Stimulated activated CD4-positive, alpha-beta T cell treated with anti-CD3 and anti-CD28 coated beads, Interleukin-4, amount 100 ng/mL, for 24 hours (primary cell): Measurements from ENCODE around the gene UGP2.
A peak's percentile ranks its signal among the peaks of the same experiment; 100 is the strongest.
"Not testable (repeated sequence)": the region's sequence is repeated elsewhere in the genome, so short reads cannot be mapped to it uniquely, and the experiment has no call there.

Experiments
- DNase-seq: peaks from one replicate; pipeline ENCODE4 v3.0.0-alpha.2; 2020

UGP2 gene

DNA sequence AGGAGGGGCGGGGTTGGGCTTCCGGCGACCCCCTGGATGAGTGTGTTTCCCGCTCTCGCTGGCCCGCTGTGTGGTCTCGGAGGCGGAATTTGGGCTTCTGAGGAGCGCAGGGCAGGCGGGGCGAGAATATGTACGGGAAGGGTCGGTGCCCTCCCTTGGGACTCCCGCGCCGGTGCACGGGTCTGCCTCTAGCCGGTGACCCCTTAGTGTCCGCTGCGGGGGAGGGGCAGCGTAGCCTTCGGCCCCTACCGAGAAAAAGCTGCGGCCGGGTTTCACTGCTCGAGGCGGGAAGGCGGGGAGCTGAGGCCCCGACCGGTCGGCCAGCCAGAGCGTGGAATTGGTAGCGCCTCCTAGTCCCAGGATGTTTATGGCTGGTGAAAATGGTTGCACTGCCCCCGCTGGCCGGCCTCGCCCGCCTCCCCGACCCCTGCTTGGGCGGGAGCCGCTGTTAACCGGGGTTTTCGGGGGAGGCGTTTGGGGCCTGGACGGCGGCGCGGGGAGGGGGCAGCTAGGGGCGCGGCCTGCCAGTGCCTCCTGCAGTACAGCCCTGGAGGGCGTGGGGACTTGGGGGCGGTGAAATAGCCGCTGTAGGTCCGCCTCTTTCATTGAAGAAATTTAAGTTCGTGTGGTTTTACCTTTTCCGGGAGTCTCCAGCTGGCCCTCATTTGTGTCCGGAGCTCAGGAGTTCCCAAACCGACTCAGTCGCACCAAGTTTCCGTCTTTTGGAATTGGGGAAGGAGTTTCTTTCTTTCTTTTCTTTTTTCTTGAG, at the start of gene UGP2:
UGP2 (plus strand) TSS at position 643 of the 769 bp plus-strand sequence. CDS start 290 bp downstream, outside the sequence.
- DNase-seq = peak; percentile 81

DNA sequence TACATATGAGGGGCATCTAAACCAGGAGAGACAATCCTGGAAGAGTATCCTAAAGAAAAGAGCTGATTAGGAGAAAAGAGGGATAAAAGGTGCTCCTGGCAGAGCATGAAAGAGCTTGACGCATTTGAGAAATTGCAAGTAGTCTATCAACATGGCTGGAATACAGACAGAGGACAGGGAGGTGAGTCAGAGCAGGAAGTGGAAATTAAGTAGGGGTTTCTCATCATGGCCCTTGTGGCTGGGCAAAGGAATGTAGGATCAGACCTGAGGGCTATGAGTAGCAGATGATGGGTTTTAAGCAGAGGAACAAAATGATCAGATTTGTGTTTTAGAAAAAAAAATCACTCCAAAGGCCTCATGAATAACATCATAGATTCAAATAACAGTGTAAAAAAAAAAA, 49.2 kb upstream of the UGP2 start:
- no peak for DNase-seq

DNA sequence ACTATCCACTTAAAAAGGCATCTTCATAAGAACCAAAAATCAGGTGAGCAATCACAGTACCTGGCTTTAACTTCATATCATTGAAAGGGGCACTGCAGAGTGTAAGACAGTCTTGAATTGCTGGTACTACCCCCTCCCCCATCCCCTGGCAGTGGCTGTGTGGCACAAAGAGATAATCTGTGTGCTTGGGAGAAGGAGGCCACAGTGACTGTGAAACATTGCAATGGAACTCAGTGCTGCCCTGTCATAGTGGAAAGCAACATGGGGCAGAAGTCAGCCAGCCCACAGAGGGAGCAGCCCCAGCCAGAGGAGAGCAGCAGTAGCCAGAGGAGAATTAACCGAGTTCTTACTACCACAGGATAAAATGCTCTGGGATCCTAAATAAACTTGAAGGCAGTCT, 45.3 kb upstream of the UGP2 start:
- DNase-seq = no peak

DNA sequence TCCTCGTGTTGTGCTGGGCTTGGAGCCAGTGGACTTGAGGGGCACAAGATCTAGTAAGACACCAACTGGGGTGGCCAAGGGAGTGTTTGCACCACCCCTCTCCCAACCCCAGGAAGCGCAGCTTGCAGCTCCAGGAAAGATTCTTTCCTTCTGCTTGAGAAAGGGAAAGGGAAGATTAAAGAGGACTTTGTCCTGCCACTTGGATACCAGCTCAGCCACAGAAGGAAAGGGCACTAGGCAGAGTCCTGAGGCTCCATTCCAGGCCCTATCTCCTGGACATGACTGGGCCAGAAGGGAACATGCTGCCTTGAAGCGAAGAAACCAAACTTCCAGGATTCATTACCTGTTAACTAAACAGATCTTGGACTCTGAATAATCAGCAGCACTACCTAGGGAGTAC, 44.9 kb upstream of the UGP2 start:
- DNase-seq = no peak

DNA sequence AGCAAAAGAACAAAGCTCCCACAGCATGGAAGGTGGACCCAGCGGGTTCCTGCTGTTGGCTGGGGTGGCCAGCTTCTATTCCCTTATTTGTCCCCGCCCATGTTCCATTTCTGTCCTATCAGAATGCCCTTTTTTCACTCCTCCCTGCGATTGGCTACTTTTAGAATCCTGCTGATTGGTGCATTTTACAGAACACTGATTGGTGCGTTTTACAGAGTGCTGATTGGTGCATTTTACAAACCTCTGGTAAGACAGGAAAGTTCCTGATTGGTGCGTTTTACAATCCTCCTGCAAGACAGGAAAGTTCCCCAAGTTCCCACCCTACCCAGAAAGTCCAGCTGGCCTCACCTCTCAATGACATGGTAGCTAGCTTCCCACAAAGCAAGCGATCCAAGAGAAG, 40.2 kb upstream of the UGP2 start:
- DNase-seq = no peak

DNA sequence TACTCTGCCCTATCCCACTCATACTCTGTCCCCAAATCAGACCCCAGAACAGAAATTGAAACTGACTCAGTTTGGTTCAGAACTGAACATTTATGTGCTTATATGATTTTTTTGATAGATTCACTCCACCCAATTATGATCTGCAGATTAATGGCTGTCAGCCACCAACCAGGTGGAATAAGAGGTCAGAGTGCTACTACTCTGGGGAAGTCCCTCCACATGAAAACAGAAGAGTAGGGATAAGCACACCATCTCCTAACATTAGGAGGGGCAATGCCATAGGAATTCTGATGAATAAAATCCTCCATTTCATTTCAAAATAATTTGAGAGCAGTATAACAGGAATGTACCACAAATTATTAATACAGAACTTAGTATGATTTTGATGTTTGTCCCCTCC, 36.3 kb upstream of the UGP2 start:
- no peak for DNase-seq

DNA sequence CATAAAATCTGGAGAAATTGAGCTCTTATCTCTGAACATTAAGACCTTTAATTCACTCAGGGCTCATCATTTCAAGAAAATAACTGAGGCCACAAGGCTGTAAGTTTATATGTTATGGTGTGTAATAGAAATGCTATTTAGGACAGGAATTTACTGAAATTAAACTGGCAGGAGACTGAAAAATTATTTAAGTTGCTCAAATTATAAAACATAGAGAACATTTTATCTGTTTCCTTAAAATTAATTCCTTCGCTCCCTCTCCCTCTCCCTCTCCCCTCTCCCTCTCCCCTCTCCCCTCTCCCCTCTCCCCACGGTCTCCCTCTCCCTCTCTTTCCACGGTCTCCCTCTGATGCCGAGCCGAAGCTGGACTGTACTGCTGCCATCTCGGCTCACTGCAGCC, 33.7 kb upstream of the UGP2 start:
- DNase-seq = not testable (repeated sequence)

DNA sequence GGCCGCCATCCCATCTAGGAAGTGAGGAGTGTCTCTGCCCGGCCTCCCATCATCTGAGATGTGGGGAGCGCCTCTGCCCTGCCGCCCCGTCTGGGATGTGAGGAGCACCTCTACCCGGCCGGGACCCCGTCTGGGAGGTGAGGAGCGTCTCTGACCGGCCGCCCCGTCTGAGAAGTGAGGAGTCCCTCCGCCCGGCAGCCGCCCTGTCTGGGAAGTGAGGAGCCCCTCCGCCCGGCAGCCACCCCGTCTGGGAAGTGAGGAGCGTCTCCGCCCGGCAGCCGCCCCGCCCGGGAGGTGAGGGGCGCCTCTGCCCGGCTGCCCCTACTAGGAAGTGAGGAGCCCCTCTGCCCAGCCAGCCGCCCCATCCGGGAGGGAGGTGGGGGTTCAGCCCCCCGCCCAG, 32.8 kb upstream of the UGP2 start:
- DNase-seq = not testable (repeated sequence)

DNA sequence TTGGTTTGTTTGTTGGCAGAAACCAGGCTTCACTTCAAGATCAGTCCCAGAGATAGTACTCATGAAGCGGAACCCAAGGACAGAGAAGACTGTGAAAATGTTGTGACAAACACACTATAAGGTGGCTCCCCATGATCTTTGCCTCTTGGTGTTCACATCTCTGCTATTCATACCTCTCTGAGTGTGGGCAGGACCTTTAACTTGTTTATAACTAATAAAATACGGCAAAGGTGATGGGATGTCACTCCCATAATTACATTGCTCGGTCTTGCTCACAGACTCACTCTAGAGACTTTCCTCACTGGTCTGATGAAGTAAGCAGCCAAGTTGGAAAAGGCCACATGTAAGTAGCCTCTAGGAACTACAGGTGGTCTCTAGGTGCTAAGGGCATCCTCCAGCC, 30.6 kb upstream of the UGP2 start:
- no peak for DNase-seq

DNA sequence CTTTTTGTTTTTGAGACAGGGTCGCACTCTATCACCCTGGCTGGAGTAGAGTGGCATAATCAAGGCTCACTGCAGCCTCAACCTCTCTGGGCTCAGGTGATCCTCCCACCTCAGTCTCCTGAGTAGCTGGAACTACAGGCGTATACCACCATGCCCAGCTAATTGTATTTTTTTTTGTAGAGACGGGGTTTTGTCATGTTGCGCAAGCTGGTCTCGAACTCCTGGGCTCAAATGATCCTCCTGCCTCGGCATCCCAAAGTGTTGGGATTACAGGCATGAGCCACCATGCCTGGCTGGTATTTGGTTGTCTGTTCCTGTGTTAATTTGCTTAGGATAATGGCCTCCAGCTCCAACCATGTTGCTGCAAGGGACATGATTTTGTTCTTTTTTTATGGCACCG, 29.8 kb upstream of the UGP2 start:
- DNase-seq = not testable (repeated sequence)

DNA sequence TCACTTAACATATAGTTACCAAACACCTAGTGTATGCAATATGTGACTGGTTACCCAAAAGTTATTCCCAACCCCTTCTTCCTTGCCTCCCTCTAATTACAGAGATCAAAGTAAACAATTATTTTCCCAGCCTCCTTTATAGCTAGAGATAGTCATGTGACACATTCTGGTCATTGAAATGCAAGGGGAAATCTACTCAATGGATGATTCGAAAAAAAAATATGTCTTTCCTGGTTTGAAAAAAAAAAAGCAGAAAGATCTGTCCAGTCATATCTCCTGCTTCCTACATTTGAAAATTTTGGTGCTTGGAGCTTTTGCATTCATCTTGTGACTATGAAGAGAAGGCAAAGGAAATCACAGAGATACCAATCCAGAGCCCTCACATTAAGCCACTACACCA, 27.6 kb upstream of the UGP2 start:
- no peak for DNase-seq

DNA sequence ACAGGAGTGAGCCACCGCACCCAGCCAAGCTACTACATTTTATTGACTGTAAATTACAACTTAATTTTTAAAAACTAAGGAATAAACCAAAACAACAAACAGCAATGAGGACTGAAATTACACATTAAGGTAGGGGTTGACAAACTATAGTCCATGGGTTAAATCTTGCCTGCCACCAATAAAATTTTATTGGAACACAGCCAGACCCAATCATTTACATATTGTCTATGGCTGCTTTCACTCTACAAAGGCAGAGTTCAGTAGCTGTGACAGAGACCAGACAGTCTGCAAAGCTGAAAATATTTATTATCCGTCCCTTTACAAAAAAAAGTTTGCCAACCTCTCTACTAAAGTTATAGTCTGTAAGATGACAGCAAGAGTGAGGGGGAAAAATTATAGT, 24.3 kb upstream of the UGP2 start:
- DNase-seq = no peak

DNA sequence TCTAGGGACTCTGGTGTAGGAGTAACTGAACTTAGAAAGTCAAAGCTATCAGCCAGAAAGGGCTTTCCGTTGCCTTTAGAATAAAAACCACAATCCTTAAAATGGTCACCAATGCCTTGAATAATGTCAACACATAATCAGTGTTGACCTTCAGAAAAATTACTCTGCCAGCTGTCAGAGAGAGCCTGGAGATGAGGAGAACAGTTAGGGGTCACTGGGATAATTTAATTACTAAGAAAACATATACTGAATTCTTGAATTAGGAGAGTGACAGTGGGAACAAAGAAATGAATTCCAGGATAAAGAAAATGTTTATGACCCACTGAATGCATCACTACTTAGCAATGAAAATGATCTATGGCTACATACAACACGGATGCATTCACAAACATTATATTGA, 23.4 kb upstream of the UGP2 start:
- no peak for DNase-seq

DNA sequence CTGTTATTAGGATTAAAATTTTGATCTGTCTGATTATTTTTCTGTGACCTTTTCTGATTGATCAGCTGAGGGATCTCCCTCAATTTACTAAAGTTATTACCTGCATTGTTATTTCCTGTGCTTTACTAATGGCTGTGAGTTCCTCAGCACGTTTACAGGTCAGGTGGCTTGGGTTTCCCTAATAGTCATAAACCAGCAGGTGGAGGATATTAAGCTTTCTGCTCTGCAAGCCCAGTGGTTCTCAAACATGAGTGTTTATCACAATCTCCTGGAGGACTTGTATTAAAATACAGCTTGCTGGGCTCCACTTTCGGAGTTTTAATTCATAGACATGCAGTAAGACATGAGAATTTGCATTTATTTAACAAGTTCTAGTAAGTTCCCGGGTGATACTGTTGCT, 22.4 kb upstream of the UGP2 start:
- DNase-seq = no peak

DNA sequence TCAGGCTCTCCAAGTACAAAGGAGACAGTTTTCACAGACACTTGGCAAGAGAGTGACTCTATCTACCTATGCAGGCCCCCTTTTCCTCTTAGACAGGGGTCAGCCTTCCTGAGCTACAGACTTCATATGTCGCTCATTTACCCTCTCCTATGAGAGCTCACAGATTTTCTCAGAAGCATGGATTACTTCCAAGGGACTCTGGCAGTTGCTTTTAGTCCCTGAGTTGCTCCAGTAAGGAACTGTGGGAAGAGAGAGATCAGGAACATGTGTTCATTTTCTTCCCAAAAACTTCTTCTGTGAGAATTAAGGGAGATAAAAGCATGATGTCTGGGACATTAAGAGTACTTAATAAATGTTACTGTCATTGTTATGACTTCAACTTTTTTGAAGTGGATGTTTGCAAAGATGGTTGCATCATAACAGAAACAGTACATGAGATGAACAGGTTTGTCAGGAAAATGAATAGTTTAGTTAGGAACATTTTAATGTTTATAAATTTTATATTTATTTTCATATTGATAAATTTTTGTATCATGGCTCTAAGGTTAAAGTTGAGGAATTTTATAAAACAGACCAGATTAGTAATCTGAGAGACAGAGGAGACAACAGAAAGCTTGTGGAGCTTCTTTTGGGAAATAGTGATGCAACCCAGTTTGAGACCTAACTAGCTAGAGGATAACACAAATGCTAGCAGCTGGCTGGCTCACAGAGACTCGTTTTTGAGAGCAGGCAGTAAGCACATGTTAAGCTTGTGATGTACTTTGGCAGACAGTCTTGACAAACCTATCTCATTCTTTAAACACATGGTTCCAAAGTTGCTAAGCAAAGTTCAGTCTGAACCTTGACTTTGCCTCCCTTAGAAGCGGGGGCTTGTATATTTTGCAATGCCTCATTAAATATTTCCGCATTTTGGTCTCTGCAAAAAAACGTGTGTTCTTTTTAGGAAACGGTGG, 21.7 kb upstream of the UGP2 start:
- DNase-seq = no peak

DNA sequence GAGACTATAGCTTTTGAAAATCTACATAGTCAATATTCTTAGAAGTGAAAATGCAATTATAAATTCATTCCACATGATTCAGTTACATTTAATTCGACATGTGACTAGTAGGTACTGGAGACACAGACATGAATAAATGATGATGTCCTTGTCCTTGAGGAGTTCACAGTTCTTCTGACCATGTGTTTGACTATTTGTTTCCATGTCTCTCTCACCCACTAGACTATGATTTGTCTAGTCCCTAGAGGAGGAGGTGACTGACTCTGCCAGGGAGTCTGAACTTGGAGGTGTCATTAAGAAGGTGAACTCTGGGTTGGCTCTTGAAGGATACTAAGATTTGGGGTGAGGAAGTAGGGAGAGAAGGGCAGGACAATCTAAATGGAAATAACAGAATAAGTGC, 20.7 kb upstream of the UGP2 start:
- DNase-seq = no peak

DNA sequence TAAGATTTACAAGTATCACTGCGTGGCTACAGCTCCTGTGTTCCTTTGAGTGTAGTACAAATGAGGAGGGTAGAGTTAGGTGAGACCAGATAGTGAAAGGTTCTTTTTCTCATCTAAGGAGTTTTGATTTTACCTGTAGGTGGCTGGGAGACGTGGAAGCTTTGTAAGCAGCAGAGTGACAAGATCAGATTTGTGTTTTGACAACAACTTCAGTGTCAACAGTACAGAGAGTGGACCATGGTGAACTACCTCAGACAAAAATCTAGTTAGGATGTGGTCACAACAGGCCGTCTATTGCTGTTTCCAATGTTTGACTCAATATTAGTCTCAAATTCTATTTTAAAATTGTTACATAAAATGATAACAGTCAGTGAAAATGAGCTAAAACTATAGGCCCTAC, 20.3 kb upstream of the UGP2 start:
- no peak for DNase-seq

DNA sequence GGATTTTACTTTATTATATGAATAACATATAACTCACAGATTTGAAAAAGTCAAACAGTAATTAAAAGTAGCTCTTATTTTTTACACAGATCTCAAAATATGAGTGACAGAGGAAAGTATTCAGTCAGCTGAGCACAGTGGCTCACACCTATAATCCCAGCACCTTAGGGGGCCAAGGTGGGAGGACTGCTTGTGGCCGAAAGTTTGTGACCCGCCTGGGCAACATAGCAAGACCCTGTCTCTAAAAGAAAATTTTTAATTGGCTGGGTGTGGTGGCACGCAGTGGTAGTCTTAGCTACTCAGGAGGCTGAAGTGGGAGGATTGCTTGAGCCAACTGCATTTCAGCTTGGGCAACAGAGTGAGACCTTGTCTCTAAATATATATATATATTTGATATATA, 19.2 kb upstream of the UGP2 start:
- DNase-seq = no peak

DNA sequence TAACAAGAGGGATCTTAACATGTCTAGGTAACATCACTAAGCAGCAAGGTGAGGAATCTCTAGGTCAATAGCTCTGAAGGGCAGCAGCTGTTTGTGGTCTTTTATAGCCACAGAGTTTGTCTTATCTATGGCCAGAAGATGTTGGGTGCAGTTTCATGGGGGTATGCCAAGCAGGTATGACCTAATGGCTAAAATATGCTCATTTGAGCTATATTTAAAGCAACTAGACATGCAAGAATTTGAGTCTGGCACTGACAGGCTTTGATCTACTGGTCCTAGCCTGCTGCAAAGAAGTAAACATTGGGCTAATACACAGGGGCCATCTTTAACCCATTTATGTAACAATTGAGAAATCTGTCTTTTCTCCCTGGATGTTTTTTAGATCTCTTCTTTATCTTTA, 13.9 kb upstream of the UGP2 start:
- DNase-seq = no peak

DNA sequence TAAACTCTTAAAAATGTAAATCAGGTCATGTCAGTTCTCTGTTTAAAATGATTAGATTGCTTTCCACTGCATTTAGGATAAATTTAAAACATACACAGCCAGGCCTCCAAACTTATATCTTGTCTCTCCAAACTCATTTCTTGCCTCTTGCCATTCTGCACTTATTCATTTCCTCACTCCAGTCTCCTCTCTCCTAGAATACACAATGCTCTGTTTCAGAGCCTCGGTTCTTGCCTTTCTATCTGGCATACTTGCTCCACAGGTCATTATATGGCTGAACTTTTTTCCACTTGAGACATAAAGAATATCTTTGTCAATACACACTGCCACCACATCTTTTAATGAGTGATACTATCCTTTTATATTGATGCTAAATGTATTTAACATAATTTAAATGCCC, 10.5 kb upstream of the UGP2 start:
- no peak for DNase-seq

DNA sequence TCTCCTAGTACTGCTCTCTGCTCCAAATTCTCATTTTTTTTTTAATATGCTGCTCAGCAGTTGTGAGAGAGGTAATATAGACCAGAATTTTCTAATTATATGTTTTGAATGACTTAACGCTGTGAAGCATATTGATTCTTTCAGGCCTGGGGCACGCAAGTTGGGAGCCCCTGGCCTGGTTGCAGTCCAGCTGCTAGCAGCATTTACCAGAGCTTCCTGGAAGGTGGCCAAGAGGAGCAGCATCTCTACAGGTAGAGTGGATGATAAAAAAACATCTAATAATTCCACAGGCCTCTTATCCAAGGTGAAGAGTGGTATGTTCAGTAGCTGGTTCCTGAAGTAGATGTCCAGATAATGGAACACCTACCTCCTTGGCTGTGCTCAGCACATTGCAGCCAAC, 7.3 kb upstream of the UGP2 start:
- no peak for DNase-seq

DNA sequence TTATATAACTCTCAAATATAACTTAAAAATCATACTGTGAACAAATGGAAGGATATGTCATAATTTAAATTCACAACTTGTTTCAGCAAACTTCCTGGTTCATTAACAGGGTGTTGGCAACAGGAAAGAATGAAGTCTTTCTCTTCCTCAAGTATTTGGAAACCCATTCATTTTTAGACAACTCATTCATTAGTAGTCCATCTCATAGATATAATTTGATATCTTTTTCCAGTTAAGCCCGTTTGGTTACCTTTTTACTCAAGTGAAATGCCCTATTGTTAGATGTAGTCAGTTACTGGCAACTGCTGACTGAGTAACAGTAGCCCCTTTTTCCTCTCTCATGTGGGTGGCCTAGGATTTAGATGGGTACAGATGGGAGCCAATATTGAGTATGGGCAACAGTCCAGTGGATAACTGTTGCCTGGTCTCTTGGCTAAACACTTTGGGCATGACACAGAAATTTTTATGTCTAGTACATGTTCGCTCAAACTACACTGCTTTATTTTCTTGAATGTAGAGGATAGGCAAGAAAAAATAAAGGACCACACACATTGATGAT, 4.6 kb upstream of the UGP2 start:
- DNase-seq = no peak

DNA sequence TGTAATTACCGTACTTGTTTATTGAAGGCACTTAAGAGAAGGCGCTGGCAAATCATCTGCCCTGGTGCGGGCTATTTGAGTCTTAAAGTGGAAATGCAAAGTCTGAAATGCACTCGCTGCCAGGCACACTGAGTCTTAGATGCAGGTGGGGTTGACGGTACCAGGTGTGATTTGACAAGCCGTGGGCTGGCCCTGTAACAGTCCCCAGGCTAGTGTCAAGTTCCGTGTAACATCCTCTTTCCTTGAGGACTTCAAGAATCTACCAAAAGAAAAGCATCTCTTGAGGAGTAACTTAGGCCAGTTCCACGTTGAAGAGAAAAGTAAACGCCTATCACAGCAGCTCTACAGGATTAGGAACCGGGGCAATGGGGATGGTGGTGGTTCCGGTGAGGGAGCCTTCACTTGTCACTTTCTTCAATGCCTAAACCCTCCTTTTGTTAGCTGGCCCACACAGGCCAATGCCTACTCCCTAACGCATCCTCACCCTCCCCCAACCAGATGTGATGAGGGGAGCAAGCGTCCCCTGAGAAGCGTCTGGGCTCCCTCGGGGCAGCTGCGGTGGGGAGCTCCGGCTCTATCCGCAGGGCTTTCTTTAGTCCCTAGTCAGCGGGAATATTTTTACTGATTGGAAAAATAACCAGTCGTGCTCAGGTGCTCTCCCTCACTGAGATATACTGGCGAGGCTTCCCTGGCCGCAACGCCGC, 1.5 kb upstream of the UGP2 start:
- DNase-seq = no peak
